Right cardiac atrium (tissue), 5 donors: Measurements from ENCODE around the gene CHRNA9. TPM values are rescaled to one million over a fixed set of nuclear protein-coding genes. Genes with fewer than 3 reads are reported as not detected.

ENCODE experiments used
- polyA plus RNA-seq: library from polyadenylated mRNA; stranded (reverse); fragments of 200-250 nt; gene quantifications from one replicate; pipeline ENCODE4 v1.2.3, GENCODE V29; 2013
- total RNA-seq, 4 donors: library from RNA; stranded (reverse); fragmentation: NEBNext Ultra II Directional; extraction: Animal tissue kit (Norgen Biotek cat#: 25700); gene quantifications; one replicate each; pipeline ENCODE4 v1.2.1, GENCODE V29; 2021
- donor health status: healthy with polysubstance abuse.
- donor health status: DM: no; HTN: yes; CAD: no.
- donor health status: DM: no; HTN: no; CAD: no.
- donor health status: DM: no; HTN: yes; CAD: no; lungs with severe emphysema.
- donor health status: DM: yes; HTN: yes; CAD: no.

The CHRNA9 gene
- total and polyA plus RNA-seq, 5 donors, result not detected

Other genes with a start within 250 kb of the CHRNA9 start
- 1 to 10 TPM in 1 of 4 donors, under 1 TPM in 3; 0.29 to 1.0 (median 0.47) TPM for gene RHOH, start 138.3 kb upstream of the CHRNA9 start, total RNA-seq
- 0.07 TPM for gene RHOH, start 138.3 kb upstream of the CHRNA9 start, polyA plus RNA-seq